HFFc6 (cell line): Measurements from ENCODE around the gene LAPTM5. TPM values are rescaled to one million over a fixed set of nuclear protein-coding genes. Genes with fewer than 3 reads are reported as not detected.

Experiments used
- DNase-seq: peaks from one replicate; pipeline ENCODE4 v3.0.0-alpha.2; 2018
- H3K27ac Mint-ChIP-seq: 2 replicates; pipeline ENCODE4 v1.8.0; 2020; ENCODE audit warnings: mild to moderate bottlenecking, mixed read lengths
- H3K27me3 Mint-ChIP-seq: 2 replicates; pipeline ENCODE4 v1.8.0; 2021; ENCODE audit warnings: mild to moderate bottlenecking, moderate library complexity, mixed read lengths; ENCODE audit not compliant: insufficient read depth
- H3K36me3 Mint-ChIP-seq: 2 replicates; pipeline ENCODE4 v1.8.0; 2021; ENCODE audit warnings: low read depth, mixed read lengths
- H3K4me1 Mint-ChIP-seq: 2 replicates; pipeline ENCODE4 v1.8.0; 2020; ENCODE audit warnings: low read depth, mixed read lengths
- H3K4me3 Mint-ChIP-seq: 2 replicates; pipeline ENCODE4 v1.8.0; 2020; ENCODE audit warnings: mild to moderate bottlenecking, moderate library complexity, mixed read lengths
- H3K9me3 Mint-ChIP-seq: 2 replicates; pipeline ENCODE4 v1.8.0; 2020; ENCODE audit warnings: mild to moderate bottlenecking, mixed read lengths
- CTCF ChIP-seq: fragments of 200-600 bp; sonication (generic); IDR thresholded peaks from 2 replicates; pipeline ENCODE4 v1.5.0; 2021; ENCODE audit warnings: antibody characterized with exemption, mild to moderate bottlenecking
- total RNA-seq, 6 experiments: library from RNA; stranded (reverse); fragmentation: NEBNext Ultra II Directional; extraction: Animal tissue kit (Norgen Biotek cat#: 25700); gene quantifications; 2 replicates in 1 of 6; 3 replicates in 5 of 6; pipeline ENCODE4 v1.2.3, GENCODE V29; 2021

LAPTM5 gene
- total RNA-seq, 6 experiments from 2014 or later: 0.38 to 0.81 (median 0.63) TPM

- peaks cover 15% of the 10 kb centered on the region for H3K9me3 Mint-ChIP-seq
- no peak overlapping the region for H3K27ac Mint-ChIP-seq
- H3K27me3 Mint-ChIP-seq: peaks cover 18% of the 10 kb centered on the region
- peaks cover 11% of the 10 kb centered on the region; the same call in 1 of the 2 replicates for H3K4me1 Mint-ChIP-seq
- DNase-seq: peak; percentile 24
- peaks cover 4% of the 10 kb centered on the region; the same call in 1 of the 2 replicates for H3K36me3 Mint-ChIP-seq
- no peak for TF ChIP-seq CTCF
- H3K4me3 Mint-ChIP-seq: no peak overlapping the region
Observed at GRCh38 chr1:30713311-30713710, 44.3 kb downstream of the LAPTM5 start.

GRCh38 chr1:30712583-30712982 lies 45.0 kb downstream of the LAPTM5 start:
- Mint-ChIP-seq H3K36me3 (peaks cover 4% of the 10 kb centered on the region; the same call in 1 of the 2 replicates), H3K4me1 (peaks cover 7% of the 10 kb centered on the region; the same call in 1 of the 2 replicates), H3K27me3 (peaks cover 18% of the 10 kb centered on the region), H3K27ac (no peak overlapping the region), H3K4me3 (no peak overlapping the region), H3K9me3 (peaks cover 15% of the 10 kb centered on the region)
- TF ChIP-seq CTCF: no peak
- no peak for DNase-seq

GRCh38 chr1:30710407-30710806 lies 47.2 kb downstream of the LAPTM5 start:
- H3K27ac Mint-ChIP-seq: no peak overlapping the region
- peaks cover 7% of the 10 kb centered on the region; the same call in 1 of the 2 replicates for H3K9me3 Mint-ChIP-seq
- H3K27me3 Mint-ChIP-seq: peaks cover 23% of the 10 kb centered on the region
- H3K4me3 Mint-ChIP-seq: no peak overlapping the region
- TF ChIP-seq CTCF: no peak
- H3K4me1 Mint-ChIP-seq: peaks cover 7% of the 10 kb centered on the region; the same call in 1 of the 2 replicates
- DNase-seq: no peak
- H3K36me3 Mint-ChIP-seq: peaks cover under 1% of the 10 kb centered on the region; the same call in 1 of the 2 replicates

- Mint-ChIP-seq H3K27me3 (peaks cover 23% of the 10 kb centered on the region), H3K27ac (no peak overlapping the region), H3K4me3 (no peak overlapping the region), H3K9me3 (no peaks in the 10 kb centered on the region), H3K4me1 (peaks cover 4% of the 10 kb centered on the region; the same call in 1 of the 2 replicates), H3K36me3 (no peaks in the 10 kb centered on the region)
- peak; percentile 15; the same call in 1 of the 2 replicates for TF ChIP-seq CTCF
- no peak for DNase-seq
Observed at GRCh38 chr1:30708361-30708728, 49.2 kb downstream of the LAPTM5 start.

DNA sequence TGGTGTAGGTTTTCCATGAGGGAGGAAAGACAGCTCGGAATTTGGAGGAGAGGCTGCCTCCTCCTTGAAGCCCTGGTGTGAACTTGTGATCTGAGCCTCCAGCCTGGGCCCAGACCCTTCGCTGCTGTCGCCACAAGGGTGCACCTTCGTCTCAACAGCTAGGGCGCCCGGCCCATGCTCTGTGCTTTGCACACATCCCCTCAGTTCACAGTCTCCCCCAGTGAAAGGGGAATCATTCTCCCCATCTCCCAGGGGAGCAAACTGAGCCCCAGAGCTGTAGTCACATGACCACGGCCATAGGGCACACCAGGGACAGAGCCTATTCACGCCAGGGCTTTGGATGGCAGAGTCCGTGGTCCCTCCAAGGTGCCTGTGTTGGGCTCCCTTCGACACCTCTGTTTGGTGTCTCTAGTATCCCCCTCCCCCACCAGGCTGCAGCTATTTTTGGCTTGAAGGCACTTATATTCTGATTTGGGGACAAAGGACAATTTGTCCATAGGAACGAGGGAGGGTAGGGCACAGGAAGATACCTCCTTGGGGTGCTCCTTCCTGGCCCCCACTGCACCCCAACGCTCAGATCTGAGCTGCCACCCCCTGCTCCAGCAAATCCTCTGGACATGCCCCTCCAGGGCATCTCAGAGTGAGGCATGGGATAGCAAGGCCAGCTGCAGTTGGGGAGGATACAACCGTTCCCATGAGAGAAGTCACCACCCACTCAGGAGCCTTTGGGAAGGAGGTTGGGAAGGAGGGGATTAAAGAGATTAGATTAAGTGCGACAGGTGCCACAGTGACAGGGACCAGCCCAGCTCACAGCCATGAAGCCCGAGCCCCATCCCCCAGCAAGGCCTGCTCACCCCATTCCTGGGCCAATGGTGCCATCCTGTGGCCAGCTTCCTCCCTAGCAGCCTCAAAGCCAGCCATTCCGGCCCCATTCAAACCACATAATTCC lies 49.9 kb downstream of the LAPTM5 start:
- Mint-ChIP-seq H3K9me3 (no peaks in the 10 kb centered on the region), H3K27me3 (peaks cover 23% of the 10 kb centered on the region)

More for the DNA sequence above, 49.9 kb downstream of the LAPTM5 start:
- peak; percentile 51 for DNase-seq
- H3K36me3 Mint-ChIP-seq: no peaks in the 10 kb centered on the region
- TF ChIP-seq CTCF: peak; percentile 89
- no peaks in the 10 kb centered on the region for H3K4me1 Mint-ChIP-seq
- no peak overlapping the region for H3K4me3 Mint-ChIP-seq
- no peak overlapping the region for H3K27ac Mint-ChIP-seq
